Gastrocnemius medialis (tissue), 4 donors: Measurements from ENCODE around the gene ASXL1.

Experiments
- CTCF ChIP-seq, 5 experiments: fragments of 450-650 bp in 3 of 5; fragments of 200-600 bp in 2 of 5; sonication (generic) in 2 of 5; IDR thresholded peaks in 4 of 5; conservative IDR thresholded peaks in 1 of 5; 1 replicate in 4 of 5; 2 replicates in 1 of 5; pipeline ENCODE4 v1.5.1; 2016 to 2019; ENCODE audit warnings: antibody characterized with exemption in 5 of 5, mild to moderate bottlenecking in 3 of 5, moderate library complexity in 3 of 5
- POLR2A ChIP-seq, 2 donors: fragments of 450-650 bp; IDR thresholded peaks; one replicate each; pipeline ENCODE4 v1.6.1; 2017; ENCODE audit warnings: antibody characterized with exemption in 2 of 2, mild to moderate bottlenecking in 2 of 2, moderate library complexity in 2 of 2

GRCh38 chr20:32443386-32443974, 85.3 kb downstream of the ASXL1 start:
- TF ChIP-seq POLR2A (IDR thresholded peaks at IDR 0.05) (no peak), CTCF (IDR thresholded peaks at IDR 0.05 in 4 of 5, conservative IDR thresholded peaks at IDR 0.05 in 1 of 5) (no peak)
